HG03378 (cell line): ENCODE results near the gene SLCO2A1.

Experiments
- ATAC-seq: cut with Tn5 transposase; IDR thresholded peaks from one replicate; pipeline ENCODE4 v1.9.1; 2021; ENCODE audit warnings: mild to moderate bottlenecking, moderate library complexity; ENCODE audit not compliant: unreplicated experiment

SLCO2A1 gene

DNA sequence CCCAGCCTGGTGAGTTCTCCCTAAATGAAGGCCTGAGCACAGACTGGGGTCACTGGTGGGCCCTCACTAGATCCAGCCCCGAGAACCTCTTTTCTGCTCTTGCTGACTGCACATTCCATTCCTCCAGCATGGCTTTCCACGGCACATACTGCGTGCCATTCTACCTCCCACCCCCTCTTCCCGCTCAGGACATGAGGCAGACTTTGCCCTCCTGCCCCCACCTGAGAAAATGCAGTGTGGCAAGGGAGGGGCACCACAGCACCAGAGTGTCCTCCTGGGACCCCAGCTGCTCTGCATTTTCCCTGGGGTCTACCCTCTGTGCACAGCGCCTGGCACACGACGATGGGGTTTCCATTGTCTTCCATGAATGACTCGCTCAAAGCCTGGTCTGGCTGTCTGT lies 6.1 kb upstream of the SLCO2A1 start:
- no peak for ATAC-seq

DNA sequence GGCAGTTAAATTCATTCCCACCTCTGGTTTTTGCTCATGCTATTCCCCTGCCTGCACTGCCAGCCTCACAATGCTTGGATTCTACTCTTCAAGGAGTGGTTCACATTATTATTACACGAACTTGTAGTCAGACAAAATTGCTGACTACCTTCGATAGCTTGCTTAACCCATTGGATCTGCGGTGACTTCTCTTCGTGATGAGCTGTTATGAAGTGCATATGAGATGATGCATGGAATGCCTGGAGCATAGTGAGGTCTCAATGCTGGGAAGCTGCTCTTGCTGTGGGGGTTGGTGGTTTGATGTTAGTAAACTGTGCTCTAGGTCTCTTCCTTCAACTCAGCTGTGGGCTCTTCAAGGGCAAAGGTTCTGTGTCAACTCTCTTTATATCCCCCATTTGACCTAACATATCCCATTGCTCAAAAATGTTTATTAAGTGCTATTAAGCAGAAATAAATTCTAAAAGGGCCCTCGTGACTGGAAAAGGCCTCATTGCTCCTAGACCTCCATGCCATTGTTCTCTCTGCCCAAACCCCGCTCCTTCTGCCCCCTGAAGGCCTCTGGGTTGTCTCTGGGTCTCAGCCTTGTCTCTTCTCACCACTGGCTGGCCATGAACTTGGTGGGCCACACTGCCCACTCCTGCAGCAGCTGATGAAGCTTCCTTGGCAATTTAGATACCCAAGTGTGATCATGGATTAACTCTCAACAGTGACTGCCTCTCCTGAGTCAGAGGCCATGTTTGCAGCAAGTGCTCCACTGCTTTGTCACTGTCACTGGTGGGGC lies 4.5 kb upstream of the SLCO2A1 start:
- no peak for ATAC-seq

DNA sequence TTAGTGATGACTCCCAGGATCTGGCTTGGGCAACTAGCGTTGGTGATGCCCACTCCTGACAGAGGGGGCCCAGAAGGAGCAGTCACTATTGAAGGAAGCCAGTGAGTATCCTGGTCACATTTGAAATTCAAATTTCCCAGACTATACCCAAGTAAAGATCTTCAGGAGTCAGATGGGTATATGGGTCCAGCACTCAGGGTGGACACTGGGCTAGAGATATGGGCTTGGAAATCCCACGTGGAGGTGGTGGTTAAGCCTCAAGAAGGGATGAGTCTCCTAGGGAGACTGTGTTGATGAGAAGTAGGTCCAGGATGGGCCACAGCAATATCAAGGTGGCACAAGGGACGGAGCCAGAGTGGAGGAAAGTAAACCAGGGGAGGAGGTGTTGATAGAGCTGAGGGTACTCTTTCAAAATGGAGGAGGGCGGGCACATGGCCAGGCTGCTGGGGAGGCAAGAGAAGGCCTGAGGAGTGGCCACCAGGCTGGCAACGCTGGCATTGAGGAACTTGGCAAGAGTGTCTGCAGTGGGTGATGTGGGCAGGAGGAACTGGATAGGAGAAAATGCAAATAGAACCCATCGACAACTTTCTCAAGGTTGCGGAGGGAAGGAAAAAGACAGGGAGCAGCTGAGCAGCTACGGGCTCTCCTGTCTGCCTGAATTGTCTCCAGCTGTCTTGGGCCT lies 3.7 kb upstream of the SLCO2A1 start:
- ATAC-seq, result no peak

DNA sequence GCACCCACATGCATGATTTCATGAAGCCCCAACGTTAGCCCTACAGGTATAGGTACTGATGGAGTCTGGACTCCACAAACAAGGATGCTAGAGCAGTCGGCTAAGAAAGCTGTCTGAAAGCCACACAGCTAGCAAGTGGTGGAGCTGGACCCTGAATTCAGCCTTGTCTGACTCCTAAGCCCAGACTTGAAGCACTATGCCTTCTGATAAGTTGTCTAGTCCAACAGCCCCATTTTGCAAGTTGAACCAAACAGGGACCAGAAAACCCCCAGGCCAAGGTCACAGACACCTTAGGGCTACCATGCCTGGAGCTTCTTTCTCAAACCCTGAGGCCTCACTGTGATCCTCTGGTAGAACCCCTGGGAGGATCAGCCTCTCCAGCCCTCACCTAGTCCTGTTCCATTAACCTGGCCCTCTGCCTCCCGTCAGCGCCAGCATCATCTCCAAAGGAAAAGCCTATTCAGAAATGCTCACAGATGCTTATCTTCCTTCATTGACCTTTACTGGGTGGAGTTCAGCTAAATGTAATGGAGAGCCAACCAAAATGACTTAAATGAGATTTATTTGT lies 1.7 kb upstream of the SLCO2A1 start:
- ATAC-seq, result no peak

DNA sequence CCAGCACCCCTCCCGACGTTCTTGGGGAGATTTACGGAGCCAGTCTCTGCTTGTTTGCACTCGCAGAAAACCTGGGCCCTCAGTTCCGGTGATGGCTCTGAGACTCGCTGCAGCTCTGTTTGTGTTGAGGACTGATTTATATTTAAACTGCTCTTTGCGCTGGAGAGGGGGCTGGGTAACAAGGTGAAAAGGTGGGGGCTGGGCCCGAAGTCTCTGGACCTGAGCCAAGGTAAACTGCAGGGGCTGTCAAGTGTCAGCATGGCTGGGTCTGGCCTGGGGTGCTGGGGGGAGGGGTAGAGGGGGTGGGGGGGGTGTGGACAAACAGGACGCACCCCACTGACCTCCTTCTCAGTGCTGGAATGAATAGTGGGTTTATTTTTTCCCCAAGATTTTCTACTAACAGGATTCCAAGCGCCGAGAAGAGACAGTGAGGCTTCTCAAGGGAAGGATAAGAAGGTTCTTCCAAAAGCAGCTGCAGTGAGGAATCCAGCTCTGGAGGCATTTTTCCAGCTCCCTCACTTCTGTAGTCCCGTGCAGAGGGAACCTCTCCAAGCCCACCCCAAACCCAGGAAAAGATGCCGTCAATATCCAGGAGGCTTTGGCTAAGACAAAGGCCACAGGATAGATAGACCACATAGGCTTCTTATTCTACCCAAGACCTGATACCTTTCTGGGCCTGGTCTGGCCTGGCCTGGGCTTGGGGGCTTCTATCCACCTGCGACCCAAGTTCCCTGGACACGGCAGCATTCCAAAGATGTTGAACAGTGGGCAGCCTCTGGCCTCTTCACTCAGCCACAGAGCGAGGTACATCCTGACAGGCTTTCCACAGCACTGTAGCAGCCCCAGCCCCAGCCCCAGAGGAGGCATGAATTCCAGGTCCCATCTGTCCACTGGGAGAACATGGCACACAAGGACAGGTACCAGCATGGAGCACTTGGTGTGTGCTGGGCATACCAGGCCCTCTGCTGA lies 938 bp upstream of the SLCO2A1 start:
- no peak for ATAC-seq

DNA sequence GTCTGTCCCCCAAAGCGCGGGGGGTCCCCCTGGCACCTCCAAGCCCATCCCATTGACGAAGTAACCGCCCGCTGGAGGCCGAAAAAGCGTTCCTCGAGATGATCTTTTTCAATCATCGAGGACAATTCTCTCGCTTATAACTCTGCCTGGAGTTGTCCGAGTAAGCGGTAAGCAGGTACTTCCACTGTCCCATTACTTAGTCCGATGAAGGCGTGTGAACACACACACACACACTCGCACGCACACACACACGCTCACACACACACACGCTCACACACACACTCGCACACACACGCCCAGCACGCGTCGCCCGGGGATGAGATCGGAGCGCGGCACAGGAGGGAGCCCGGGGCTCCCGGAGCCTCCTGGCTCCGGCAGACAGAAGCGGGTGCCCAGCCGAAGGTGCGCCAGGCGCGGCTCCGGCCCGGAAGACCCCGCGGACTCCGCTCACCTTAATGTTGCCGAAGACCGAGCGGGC lies 430 bp downstream of the SLCO2A1 start:
- no peak for ATAC-seq

DNA sequence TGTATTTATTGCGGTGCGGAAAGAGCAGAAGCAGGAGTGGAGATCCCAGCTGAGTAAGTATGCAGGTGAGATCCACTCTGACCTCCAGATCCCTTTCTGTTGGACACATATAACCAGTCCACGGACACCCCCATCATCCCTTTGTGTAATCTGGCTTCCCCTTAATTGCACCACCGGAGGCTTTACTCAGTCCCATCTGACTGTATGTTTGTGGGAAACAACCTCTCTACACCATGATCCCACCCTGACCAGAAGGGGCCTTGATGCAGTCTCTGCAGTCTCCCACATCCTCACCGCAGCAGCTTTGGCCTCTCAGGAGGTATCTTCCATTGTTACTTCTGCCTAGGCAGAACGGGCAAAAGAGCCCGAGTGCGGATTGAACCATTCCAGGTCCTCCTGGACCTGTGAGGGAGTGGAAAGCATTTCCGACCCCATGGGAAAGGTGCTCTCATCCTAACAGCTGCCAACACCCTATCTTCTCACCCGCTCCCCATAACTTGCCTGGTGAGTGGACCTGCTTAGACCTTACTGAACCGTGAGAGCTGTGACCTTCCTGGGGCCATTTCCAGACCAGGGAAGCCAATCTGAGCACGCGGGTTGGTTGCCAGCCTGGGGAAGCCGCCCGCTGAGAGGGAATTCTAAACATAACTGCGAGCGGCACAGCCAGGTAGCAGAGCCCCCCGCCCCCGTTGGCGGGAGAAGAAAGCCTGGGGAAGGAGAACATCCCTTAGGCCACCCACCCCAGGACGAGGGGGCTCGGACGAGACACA lies 1.1 kb downstream of the SLCO2A1 start:
- no peak for ATAC-seq

DNA sequence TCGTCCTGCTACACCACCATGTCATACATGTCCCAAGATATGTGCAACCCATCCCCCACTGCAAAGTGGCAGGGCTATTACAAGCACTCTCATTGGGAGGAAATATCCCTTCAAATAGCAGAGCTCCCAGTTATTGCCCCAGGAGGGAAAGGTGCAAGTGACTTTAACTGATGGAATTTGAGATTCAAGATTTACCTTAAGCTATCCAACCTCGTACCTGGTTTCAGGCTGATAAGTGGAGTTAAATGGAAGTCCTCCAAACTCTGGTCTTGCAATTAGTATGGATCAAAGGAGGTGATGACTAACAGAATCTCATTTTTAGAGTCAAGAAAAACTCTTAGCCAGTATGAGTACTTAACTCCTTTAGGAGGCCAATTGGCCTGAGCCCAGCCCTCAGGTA lies 2.1 kb downstream of the SLCO2A1 start:
- ATAC-seq, result no peak

DNA sequence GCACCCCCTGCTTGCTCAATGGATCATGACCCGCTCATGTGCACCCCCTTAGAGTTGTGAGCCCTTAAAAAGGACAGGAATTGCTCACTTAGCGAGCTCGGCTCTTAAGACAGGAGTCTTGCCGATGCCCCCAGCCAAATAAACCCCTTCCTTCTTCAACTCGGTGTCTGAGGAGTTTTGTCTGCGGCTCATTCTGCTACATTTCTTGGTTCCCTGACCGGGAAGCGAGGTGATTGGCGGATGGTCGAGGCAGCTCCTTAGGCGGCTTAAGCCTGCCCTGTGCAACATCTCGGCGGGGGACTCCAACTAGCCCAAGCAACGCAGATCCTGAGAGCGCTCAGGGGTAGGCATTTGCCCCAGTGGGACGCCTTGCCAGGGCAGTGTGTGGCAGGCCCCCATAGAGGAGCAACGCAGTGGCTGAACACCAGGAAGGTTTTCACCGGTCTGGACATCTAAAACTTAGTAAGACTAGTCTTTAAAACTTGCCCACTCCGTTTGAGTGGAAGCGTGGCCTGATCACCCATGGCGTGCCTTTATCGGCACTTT lies 9.5 kb downstream of the SLCO2A1 start:
- ATAC-seq, result no peak

DNA sequence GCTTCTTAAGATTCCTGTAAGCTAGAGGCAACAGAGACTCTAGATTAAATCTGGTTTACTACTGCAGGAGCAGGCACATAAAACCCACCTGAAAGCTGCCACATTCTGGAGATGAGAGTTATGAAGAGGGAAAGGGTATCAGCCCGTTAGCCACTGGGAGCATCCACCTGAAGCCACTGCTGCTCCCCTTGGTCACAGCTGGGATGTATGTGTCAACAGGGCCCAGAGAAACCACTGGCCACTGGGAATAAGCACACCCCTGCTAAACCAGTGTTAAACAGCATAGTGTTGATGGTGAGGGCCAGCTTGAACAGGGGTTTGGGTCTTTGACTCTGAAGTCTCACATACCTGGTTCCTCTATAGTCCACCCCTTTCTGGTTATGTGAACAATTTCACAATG lies 10.9 kb downstream of the SLCO2A1 start:
- no peak for ATAC-seq

DNA sequence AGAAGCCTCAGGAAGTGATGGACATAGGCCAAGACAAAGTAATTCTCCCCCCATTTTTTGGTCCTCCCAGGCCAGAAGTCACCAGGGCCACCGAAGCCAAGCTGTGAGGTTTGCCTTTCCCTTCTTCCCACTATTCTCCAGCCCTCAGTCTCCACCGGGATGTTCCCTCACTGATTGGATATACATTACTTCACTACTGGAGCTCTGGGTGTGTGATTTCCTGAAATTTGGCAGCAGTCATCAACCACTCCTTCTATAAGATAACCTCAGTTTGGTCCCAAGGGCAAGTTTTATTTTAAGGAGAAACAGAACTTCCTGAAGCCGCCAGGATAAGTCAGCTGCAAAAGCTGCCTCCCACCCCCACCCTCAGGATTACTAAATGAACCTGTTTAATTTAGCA lies 11.3 kb downstream of the SLCO2A1 start:
- no peak for ATAC-seq

DNA sequence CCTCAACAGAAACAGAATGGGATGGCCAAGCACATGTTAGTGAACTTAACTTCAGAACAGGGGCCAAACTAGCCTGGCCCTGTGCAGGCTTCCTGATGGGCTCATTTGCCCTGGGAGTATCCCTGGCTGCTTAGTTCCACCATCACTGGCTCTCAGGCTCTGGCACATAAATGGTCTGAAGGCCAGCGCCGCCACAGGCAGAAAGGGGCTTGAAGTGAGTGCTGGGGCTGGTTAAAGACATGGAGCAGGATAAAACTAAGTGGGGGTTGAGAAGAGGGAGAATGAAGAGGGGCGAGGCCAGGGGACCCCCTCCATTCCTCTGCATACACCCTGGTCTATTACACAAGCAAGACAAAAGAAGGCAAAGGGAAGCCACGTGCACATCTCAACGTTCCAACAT lies 12.2 kb downstream of the SLCO2A1 start:
- ATAC-seq, result no peak

DNA sequence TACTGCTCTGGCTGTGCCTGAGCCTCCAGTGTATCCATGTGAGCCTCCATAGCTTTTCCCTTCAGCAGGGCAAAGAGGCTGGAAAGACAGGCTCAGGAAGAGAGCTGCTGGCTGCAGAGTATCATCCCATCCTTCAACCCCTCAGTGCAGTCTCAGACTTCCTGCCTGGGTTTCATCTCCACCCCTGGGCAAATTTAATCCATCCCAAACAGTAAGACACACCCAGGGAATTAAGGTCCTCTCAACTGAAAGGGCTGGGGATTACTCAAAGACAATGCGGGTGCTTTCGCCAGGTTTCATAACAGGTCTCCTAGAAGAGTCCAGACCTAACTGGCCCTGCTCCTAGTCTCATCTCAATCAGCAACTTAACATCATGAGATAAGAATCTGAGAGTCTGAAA lies 15.5 kb downstream of the SLCO2A1 start:
- no peak for ATAC-seq

DNA sequence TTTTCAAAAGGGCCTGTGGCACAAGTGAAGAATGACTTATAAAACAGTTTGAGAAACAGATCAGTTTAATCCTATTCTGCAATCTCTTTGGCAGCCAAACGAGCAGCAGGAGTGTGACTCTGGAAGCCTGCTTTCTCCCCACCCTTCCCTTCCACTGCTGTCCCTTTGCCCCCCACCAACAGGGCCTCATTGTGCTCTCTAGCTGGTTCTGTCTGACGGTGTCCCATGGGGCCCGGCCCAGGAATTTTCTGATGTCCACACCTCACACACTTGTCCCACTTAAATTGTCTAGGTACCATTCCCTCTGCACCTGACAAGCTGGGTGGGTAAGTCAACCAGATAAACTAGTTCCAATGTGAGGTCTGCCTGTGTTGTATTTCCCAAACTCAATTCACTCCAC lies 16.4 kb downstream of the SLCO2A1 start:
- ATAC-seq, result no peak

DNA sequence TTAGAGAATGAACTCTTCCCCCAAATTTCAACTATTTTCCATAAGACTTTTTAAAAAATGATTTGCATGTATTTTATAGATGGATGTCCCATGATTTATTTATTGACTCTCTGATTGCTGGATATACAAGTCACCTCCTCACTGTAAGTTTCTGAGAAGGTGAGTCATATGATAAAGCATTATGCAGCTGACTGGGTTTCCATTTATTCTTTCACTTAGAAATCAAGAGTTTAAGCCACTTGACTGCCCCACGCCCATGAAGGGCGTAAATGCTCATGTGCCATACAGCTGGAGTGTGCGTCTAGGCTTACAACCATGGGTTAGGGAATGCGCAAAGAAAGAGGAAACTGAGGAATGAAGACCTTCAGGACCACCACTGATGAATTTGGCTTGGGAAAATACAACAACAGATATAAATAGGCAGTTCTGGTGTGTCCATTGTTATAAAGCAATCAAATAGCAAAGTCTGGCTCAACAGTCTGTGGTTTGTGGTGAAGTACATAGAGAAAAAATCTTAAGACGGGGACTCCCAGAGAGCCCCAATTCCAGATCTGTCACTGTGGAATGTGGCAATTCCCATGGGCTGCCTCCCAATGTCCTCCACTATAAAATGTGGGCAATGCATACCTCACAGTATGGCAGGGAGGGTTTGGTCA lies 20.3 kb downstream of the SLCO2A1 start:
- ATAC-seq, result no peak

DNA sequence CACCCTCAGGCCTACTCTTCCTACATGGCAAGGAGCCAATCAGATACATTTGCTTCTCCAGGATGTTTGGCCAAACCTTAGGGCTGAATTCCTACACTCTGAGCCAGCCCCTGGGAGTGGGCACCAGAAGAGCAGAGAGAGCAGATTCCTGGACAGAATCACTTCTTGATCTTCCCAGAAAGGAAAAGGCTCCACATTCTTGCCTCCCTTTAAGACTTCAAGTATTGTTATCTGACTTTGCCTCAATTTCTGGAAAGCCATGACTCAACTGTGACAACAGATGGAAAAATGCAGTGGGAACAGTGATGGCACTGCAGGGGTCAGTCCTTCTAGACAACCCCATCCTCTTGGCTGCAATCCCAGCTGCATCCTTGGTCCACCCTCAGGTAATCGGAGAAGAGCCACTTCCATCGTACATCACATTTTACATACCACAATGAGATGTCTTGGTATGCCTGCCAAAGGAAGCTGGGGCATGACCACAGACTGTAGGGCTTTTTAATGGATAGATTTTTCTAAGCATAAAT lies 21.0 kb downstream of the SLCO2A1 start:
- no peak for ATAC-seq

DNA sequence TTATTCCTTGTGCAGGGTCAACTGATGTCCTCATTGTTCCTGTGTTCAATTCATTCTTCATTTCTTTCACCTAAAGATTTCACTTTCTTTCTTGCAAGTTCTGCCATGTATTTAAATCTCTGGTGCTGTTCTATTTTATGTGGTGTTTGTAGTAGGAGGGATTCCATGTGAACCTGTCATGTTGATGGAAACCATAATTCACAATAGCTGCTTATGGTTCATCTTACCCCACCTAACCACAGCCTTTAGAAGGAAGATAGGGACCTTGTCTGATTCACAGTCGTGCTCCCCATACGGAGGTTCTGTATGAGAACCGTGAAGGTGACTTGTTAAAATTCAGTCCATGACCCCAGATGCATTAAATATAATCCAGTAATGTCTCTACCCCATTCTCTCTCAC lies 21.9 kb downstream of the SLCO2A1 start:
- no peak for ATAC-seq

DNA sequence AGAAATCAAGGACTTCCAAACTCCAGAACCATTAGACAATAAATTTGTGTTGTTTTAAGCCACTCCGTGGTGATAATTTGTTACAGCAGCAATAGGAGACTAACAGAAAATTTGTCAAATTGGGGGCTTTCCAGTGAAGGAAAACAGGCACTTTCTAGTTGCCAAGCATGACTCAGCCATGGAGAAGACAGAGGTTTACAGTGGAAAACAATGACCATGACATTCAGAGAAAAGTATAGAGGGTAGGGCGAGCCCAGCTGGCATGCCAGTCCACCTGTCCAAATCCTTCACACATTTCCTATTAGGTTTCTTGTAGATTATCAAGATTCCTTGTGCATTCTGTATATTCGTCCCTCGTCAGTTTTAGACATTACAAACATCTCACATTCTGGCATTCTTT lies 24.9 kb downstream of the SLCO2A1 start:
- ATAC-seq, result no peak

DNA sequence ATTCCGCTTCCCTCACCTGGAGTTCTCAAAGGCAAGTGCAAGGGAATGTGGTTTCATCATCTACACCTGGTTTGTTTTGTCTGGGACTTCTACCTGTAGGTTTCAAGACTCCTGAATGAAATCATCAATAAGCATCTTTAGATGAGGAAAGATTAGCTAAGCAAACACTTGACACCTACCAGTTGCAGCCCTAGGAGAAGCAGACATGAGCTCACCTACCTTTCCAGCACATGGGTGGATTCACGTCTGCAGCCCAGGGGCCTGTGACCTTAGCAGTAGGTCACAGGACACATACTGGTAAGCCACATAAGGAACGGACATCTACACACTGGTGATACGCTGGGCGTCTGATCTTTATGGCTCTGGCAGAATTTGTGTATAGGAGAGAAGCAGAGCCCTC lies 26.7 kb downstream of the SLCO2A1 start:
- ATAC-seq, result no peak
